Effector memory CD8-positive, alpha-beta T cell (primary cell): ENCODE measurements around the gene IWS1.
A peak's percentile ranks its signal among the peaks of the same experiment; 100 is the strongest.
"Not testable (repeated sequence)": the region's sequence is repeated elsewhere in the genome, so short reads cannot be mapped to it uniquely, and the experiment has no call there.

Experiments
- ATAC-seq: fragments of 150-1000 bp; cut with Tn5 transposase; replicated peaks from 2 replicates; pipeline ENCODE4 v1.10.0; 2021; ENCODE audit warnings: mild to moderate bottlenecking, moderate library complexity
- DNase-seq, 3 experiments: peaks; one replicate each; pipeline ENCODE4 v3.0.0; 2021
- H3K27ac Mint-ChIP-seq, 2 donors: one replicate each; pipeline ENCODE4 v1.8.0; 2022; ENCODE audit warnings: mild to moderate bottlenecking in 2 of 2, mixed read lengths in 2 of 2, moderate library complexity in 2 of 2
- H3K27me3 Mint-ChIP-seq, 2 donors: one replicate each; pipeline ENCODE4 v1.8.0; 2022; ENCODE audit warnings: mixed read lengths in 2 of 2
- H3K36me3 Mint-ChIP-seq: one replicate; pipeline ENCODE4 v1.8.0; 2022; ENCODE audit warnings: mild to moderate bottlenecking, moderate library complexity, mixed read lengths; ENCODE audit not compliant: insufficient read depth
- H3K4me1 Mint-ChIP-seq, 2 donors: one replicate each; pipeline ENCODE4 v1.8.0; 2022; ENCODE audit warnings: low read depth in 2 of 2, mixed read lengths in 2 of 2
- H3K4me3 Mint-ChIP-seq, 2 donors: one replicate each; pipeline ENCODE4 v1.8.0; 2022; ENCODE audit warnings: mild to moderate bottlenecking in 2 of 2, mixed read lengths in 2 of 2, moderate library complexity in 2 of 2
- H3K9me3 Mint-ChIP-seq, 2 donors: one replicate each; pipeline ENCODE4 v1.8.0; 2022; ENCODE audit warnings: mixed read lengths in 2 of 2

Gene IWS1

DNA sequence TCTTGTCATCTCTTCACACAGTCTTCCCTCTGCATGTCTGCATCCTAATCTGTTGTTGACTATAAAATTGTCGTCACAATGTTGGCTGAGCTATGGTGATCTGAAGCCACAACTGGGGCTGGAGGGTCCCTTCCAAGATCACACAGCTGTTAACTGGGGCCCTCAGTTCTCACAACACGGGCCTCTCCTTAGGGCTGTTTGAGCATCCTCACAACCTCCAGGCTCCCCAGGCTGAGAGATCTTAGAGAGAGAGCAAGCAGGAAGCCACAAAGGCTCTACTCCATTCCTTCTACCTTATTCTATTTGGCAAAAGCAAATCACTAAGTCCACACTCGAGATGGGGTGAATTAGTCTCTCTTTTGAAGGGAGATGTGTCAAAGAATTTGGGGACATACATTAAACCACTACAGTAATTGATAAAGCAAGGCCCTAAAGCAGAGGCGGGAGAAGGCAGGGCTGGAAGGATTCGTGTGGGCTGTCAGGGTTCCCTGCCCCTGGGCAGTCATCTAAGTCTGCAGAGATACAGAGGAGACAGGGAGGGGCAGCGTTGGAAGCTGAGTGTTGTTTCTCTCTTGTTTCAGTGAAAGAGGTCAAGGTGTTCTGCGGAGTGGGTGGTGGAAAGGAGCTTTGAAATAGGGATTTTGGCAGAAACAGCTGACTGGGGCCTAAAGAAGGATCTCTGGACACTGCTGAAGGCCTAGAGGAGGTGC is 25.1 kb upstream of the IWS1 start:
- Mint-ChIP-seq H3K9me3 (no peaks in the 10 kb centered on the region), H3K36me3 (no peaks in the 10 kb centered on the region), H3K27ac (no peak overlapping the region), H3K4me3 (no peak overlapping the region), H3K27me3 (peaks cover 53 to 66% of the 10 kb centered on the region in 2 donors), H3K4me1 (peaks cover 0 to 2% of the 10 kb centered on the region in 2 donors)
- ATAC-seq, result no peak
- DNase-seq, result no peak

GRCh38 chr2:127546797-127547196 is 20.5 kb upstream of the IWS1 start:
- Mint-ChIP-seq H3K4me1 (no peaks in the 10 kb centered on the region), H3K36me3 (no peaks in the 10 kb centered on the region), H3K9me3 (no peaks in the 10 kb centered on the region), H3K27me3 (peaks cover 31 to 40% of the 10 kb centered on the region in 2 donors), H3K27ac (no peak overlapping the region), H3K4me3 (no peak overlapping the region)
- DNase-seq (no peak), ATAC-seq (no peak)

DNA sequence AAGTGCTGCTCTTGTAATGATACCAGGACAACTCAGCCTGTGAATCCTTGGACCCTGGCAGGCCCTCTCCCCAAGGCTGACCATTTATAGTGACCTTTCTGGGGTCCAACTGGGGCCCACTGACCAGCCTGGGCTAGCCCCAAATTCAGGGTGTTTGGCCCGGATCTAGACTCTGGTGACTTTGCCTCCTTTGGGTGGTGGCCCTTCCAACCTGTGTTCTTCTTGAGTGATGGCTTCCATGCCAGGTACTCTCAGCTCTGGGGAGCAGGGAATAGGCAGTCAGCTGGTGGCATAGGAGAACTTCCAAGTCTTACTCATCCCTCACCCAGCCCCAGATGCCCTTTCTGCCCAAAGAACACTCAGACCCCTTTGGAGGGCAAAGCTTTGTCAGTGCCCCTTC is 19.5 kb upstream of the IWS1 start:
- Mint-ChIP-seq H3K4me3 (no peak overlapping the region), H3K4me1 (no peaks in the 10 kb centered on the region), H3K27ac (no peak overlapping the region), H3K27me3 (peaks cover 30% of the 10 kb centered on the region in 2 donors), H3K36me3 (no peaks in the 10 kb centered on the region), H3K9me3 (no peaks in the 10 kb centered on the region)
- DNase-seq, result no peak
- ATAC-seq, result no peak

GRCh38 chr2:127545189-127545588 is 18.9 kb upstream of the IWS1 start:
- Mint-ChIP-seq H3K9me3 (no peaks in the 10 kb centered on the region), H3K4me1 (no peaks in the 10 kb centered on the region), H3K36me3 (no peaks in the 10 kb centered on the region), H3K27me3 (peaks cover 24 to 25% of the 10 kb centered on the region in 2 donors), H3K27ac (no peak overlapping the region), H3K4me3 (no peak overlapping the region)
- ATAC-seq (no peak), DNase-seq (no peak)

GRCh38 chr2:127543013-127543501 is 16.8 kb upstream of the IWS1 start:
- DNase-seq, H3K9me3 Mint-ChIP-seq, H3K27ac Mint-ChIP-seq, H3K4me1 Mint-ChIP-seq, ATAC-seq, H3K4me3 Mint-ChIP-seq, H3K36me3 Mint-ChIP-seq: not testable (repeated sequence)
- peaks cover 8 to 17% of the 10 kb centered on the region in 2 donors for H3K27me3 Mint-ChIP-seq

DNA sequence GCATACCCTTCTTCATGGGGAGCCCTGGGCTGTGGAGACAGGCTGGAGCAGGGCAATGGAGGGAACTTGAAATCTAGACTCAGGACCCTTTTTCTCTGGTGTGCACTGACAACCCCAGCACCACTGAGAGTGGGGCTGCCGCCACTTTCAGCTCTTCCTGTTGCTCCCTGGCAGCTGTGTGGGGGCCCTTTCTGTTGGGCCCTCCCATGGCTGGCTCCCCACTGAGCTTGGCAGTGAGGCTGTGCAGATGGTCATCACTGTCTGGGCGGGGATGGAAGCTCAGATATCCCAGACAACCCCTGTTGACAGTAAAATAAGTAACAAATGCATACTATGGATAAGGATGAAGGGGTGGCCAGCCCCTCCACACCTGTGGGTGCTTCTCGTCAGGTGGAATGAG is 15.9 kb upstream of the IWS1 start:
- Mint-ChIP-seq H3K9me3 (no peaks in the 10 kb centered on the region), H3K36me3 (no peaks in the 10 kb centered on the region), H3K4me3 (no peak overlapping the region), H3K27ac (no peak overlapping the region), H3K4me1 (no peaks in the 10 kb centered on the region), H3K27me3 (peaks cover 8 to 22% of the 10 kb centered on the region in 2 donors)
- ATAC-seq (no peak), DNase-seq (no peak)

DNA sequence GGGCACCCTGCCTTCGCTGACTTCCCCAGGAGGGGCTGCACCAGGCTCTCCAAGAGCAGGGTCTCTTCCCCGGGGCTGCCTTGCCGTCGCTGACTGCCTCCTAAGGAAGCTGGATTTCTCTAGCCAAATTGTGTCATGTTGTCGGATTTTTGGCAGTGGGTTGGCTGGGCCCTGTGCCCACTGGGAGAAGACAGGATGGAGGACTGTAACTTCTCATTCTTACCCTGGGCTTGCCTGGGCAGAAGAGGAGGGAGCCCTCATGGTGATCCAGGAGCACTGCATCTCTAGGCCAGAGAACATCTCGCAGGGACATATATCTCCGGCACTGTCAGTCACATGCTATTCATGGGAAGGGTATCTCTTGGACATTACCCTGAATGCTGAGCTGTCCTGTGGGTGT is 15.5 kb upstream of the IWS1 start:
- H3K27ac Mint-ChIP-seq, result no peak overlapping the region
- no peaks in the 10 kb centered on the region for H3K4me1 Mint-ChIP-seq
- DNase-seq, result no peak
- peaks cover 3 to 22% of the 10 kb centered on the region in 2 donors for H3K27me3 Mint-ChIP-seq
- ATAC-seq, result no peak
- no peaks in the 10 kb centered on the region for H3K9me3 Mint-ChIP-seq
- no peaks in the 10 kb centered on the region for H3K36me3 Mint-ChIP-seq
- H3K4me3 Mint-ChIP-seq, result no peak overlapping the region

- DNase-seq, result no peak
- no peak overlapping the region for H3K4me3 Mint-ChIP-seq
- H3K9me3 Mint-ChIP-seq, result no peaks in the 10 kb centered on the region
- H3K27ac Mint-ChIP-seq, result no peak overlapping the region
- H3K36me3 Mint-ChIP-seq, result no peaks in the 10 kb centered on the region
- H3K27me3 Mint-ChIP-seq, result peaks cover 16 to 56% of the 10 kb centered on the region in 2 donors
- no peaks in the 10 kb centered on the region for H3K4me1 Mint-ChIP-seq
- no peak for ATAC-seq
Observed at GRCh38 chr2:127537644-127538043, 11.4 kb upstream of the IWS1 start.

GRCh38 chr2:127536707-127537541 is 10.6 kb upstream of the IWS1 start:
- DNase-seq, result no peak
- no peak overlapping the region for H3K4me3 Mint-ChIP-seq
- no peaks in the 10 kb centered on the region for H3K36me3 Mint-ChIP-seq
- no peaks in the 10 kb centered on the region for H3K4me1 Mint-ChIP-seq
- H3K27me3 Mint-ChIP-seq, result peaks cover 16 to 56% of the 10 kb centered on the region in 2 donors
- no peaks in the 10 kb centered on the region for H3K9me3 Mint-ChIP-seq
- H3K27ac Mint-ChIP-seq, result peak overlapping the region in 1 of 2 donors; percentile 51
- ATAC-seq, result no peak

- H3K27me3 Mint-ChIP-seq, result peaks cover 16 to 56% of the 10 kb centered on the region in 2 donors
- H3K27ac Mint-ChIP-seq, result no peak overlapping the region
- no peaks in the 10 kb centered on the region for H3K36me3 Mint-ChIP-seq
- ATAC-seq, result no peak
- no peak overlapping the region for H3K4me3 Mint-ChIP-seq
- H3K9me3 Mint-ChIP-seq, result no peaks in the 10 kb centered on the region
- DNase-seq, result no peak
- no peaks in the 10 kb centered on the region for H3K4me1 Mint-ChIP-seq
Observed at GRCh38 chr2:127535918-127536317, 9.6 kb upstream of the IWS1 start.

GRCh38 chr2:127535422-127535901 is 9.2 kb upstream of the IWS1 start, which contains the start of gene MYO7B:
MYO7B (plus strand) TSS chr2:127535683; CDS start chr2:127559723, 24,040 bp downstream.
- no peak for ATAC-seq

DNA sequence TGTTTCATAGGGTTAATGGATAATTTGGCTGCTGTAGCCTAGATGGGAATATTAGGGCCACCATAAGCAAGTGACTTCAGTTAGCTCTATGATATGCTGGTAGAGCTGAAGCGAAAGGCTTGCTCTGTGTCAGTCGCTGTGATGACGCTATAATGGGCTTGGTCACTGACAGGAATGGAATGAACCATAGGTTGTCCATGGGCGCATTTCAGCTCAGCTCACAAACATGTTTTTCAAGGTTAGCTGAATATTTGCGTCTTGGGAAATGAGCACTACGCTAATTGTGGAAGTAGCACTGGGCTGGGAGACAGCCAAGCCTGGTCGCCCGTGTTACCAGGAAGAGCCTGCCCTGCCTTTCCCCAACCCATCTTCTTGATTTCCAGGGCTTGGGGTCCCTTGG is 6.0 kb upstream of the IWS1 start:
- H3K27me3 Mint-ChIP-seq, result peaks cover 16 to 46% of the 10 kb centered on the region in 2 donors
- DNase-seq, result no peak
- H3K36me3 Mint-ChIP-seq, result no peaks in the 10 kb centered on the region
- H3K4me3 Mint-ChIP-seq, result no peak overlapping the region
- no peaks in the 10 kb centered on the region for H3K9me3 Mint-ChIP-seq
- H3K4me1 Mint-ChIP-seq, result peaks cover 2 to 7% of the 10 kb centered on the region in 2 donors
- no peak for ATAC-seq
- H3K27ac Mint-ChIP-seq, result no peak overlapping the region

More at GRCh38 chr2:127535422-127535901, 9.2 kb upstream of the IWS1 start, which contains the start of gene MYO7B:
- Mint-ChIP-seq H3K27me3 (peaks cover 16 to 56% of the 10 kb centered on the region in 2 donors), H3K36me3 (no peaks in the 10 kb centered on the region), H3K27ac (peak within 1 kb of the TSS; percentile 32 to 51), H3K4me3 (no peak within 1 kb of the TSS), H3K9me3 (no peaks in the 10 kb centered on the region), H3K4me1 (no peaks in the 10 kb centered on the region)
- no peak for DNase-seq

- Mint-ChIP-seq H3K4me3 (no peak overlapping the region), H3K9me3 (no peaks in the 10 kb centered on the region), H3K27ac (no peak overlapping the region), H3K36me3 (peaks cover 8% of the 10 kb centered on the region), H3K27me3 (peaks cover 16 to 35% of the 10 kb centered on the region in 2 donors), H3K4me1 (peaks cover 7 to 13% of the 10 kb centered on the region in 2 donors)
- DNase-seq (no peak), ATAC-seq (no peak)
Observed at GRCh38 chr2:127531221-127531648, 4.9 kb upstream of the IWS1 start.
